ENCODE measurements around the gene STK32A.

GRCh38 chr5:147287110-147287509 is 52.3 kb downstream of the STK32A start:
- TF ChIP-seq CTCF (conservative IDR thresholded peaks at IDR 0.05) (no peak), ZFX (IDR thresholded peaks at IDR 0.05) (no peak)

Measured in C4-2B (cell line).